ENCODE measurements around the gene TRAPPC2B. TPM values are rescaled to one million over a fixed set of nuclear protein-coding genes. Genes with fewer than 3 reads are reported as not detected.

The TRAPPC2B gene
- total RNA-seq, 1 experiment from 2014 or later = 11.7 TPM

DNA sequence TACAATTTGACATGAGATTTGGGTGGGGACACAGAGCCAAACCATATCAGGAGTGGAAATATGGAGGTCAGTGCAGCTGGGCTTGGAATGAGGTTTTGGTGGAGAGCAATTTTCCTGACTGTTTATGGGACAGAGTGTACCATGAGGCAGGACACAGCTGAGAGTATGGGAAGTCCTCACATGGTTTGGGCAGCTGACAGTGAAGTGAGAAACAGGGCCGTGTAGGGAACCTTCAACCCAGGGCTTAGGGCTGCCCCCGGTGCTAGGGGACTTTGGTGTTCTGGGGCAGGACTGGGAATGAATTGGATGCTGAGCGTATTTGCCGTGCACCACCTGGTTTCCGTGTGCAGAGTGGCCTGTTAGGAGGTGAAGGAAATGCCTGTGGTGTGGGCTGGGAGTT lies 32.4 kb downstream of the TRAPPC2B start:
- Mint-ChIP-seq H3K27me3 (ENCODE audit: unreplicated experiment) (no peaks in the 10 kb centered on the region), H3K4me1 (ENCODE audit: low read depth, unreplicated experiment) (peaks cover 5% of the 10 kb centered on the region), H3K9me3 (ENCODE audit: low read depth, unreplicated experiment) (peaks cover 36% of the 10 kb centered on the region), H3K4me3 (ENCODE audit: low read depth, unreplicated experiment) (no peak overlapping the region), H3K27ac (ENCODE audit: unreplicated experiment) (no peak overlapping the region), H3K36me3 (ENCODE audit: insufficient read depth, unreplicated experiment) (peaks cover 22% of the 10 kb centered on the region)
- DNase-seq = no peak
- intact Hi-C loops (cut with micrococcal nuclease; ENCODE audit: unreplicated experiment) = no loop called here
- TF ChIP-seq, protein P1, sequence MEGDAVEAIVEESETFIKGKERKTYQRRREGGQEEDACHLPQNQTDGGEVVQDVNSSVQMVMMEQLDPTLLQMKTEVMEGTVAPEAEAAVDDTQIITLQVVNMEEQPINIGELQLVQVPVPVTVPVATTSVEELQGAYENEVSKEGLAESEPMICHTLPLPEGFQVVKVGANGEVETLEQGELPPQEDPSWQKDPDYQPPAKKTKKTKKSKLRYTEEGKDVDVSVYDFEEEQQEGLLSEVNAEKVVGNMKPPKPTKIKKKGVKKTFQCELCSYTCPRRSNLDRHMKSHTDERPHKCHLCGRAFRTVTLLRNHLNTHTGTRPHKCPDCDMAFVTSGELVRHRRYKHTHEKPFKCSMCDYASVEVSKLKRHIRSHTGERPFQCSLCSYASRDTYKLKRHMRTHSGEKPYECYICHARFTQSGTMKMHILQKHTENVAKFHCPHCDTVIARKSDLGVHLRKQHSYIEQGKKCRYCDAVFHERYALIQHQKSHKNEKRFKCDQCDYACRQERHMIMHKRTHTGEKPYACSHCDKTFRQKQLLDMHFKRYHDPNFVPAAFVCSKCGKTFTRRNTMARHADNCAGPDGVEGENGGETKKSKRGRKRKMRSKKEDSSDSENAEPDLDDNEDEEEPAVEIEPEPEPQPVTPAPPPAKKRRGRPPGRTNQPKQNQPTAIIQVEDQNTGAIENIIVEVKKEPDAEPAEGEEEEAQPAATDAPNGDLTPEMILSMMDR (IDR thresholded peaks at IDR 0.05; ENCODE audit: unreplicated experiment) = no peak
- no TSS peak for BruUV-seq (replicated peaks)
- CTCF ChIA-PET = no interaction called here

DNA sequence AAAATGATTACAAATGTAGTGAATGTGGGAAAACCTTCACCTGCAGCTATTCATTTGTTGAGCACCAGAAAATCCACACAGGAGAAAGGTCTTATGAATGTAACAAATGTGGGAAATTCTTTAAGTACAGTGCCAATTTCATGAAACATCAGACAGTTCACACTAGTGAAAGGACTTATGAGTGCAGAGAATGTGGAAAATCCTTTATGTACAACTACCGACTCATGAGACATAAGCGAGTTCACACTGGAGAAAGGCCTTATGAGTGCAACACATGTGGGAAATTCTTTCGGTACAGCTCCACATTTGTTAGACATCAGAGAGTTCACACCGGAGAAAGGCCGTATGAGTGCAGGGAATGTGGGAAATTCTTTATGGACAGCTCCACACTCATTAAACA lies 35.5 kb downstream of the TRAPPC2B start:
- TF ChIP-seq, protein P1 (IDR thresholded peaks at IDR 0.05; ENCODE audit: unreplicated experiment) = no peak
- BruUV-seq (replicated peaks) = no TSS peak
- Mint-ChIP-seq H3K27ac (ENCODE audit: unreplicated experiment) (no peak overlapping the region), H3K9me3 (ENCODE audit: low read depth, unreplicated experiment) (peaks cover 48% of the 10 kb centered on the region), H3K36me3 (ENCODE audit: insufficient read depth, unreplicated experiment) (peaks cover 20% of the 10 kb centered on the region), H3K4me3 (ENCODE audit: low read depth, unreplicated experiment) (no peak overlapping the region), H3K27me3 (ENCODE audit: unreplicated experiment) (no peaks in the 10 kb centered on the region), H3K4me1 (ENCODE audit: low read depth, unreplicated experiment) (no peaks in the 10 kb centered on the region)
- intact Hi-C loops (cut with micrococcal nuclease; ENCODE audit: unreplicated experiment) = no loop called here
- no peak for DNase-seq
- CTCF ChIA-PET = no interaction called here

DNA sequence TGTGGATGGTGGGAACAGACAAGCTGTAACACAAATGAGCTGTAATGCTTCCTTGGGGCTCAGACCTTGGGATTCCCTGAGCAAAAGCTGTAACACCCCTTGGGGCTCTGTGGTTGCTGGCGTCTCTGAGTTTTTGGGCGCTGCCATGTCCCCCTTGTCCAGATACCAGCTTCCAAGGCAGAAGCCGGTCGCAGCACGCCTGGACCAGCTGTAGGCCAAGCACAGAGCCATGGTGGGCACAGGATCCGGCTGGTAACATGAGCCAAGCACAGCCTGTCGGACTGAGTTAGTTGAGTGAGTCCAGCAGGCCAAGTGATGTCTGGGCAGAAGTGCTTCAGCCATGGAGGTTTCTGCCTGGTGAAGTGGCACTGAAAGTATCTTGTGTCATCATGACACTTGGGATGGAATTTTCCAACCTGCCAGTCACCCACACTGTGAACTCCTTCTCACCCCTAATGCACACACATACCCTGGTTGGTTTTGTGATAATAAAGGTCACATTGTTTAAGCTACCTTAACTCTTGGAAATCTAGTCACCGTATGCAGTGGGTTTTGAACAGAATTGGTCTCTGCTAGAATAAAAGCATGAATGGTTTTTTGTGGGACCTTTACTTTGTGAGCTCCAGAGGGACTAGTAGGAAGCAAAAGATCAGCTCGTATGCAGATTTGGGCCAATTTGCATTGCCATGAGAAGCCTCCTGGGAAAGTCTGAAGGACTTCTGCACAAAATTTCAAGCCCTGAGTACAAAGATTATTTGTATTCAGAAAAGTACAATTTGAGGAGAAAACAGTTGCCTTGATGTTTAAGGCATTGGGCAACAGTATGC lies 40.6 kb downstream of the TRAPPC2B start:
- H3K27me3 Mint-ChIP-seq (ENCODE audit: unreplicated experiment) = no peaks in the 10 kb centered on the region
- DNase-seq = no peak
- peaks cover 20% of the 10 kb centered on the region for H3K9me3 Mint-ChIP-seq (ENCODE audit: low read depth, unreplicated experiment)
- intact Hi-C loops (cut with micrococcal nuclease; ENCODE audit: unreplicated experiment) = no loop called here
- CTCF ChIA-PET = no interaction called here
- no peak overlapping the region for H3K4me3 Mint-ChIP-seq (ENCODE audit: low read depth, unreplicated experiment)
- H3K4me1 Mint-ChIP-seq (ENCODE audit: low read depth, unreplicated experiment) = no peaks in the 10 kb centered on the region
- TF ChIP-seq, protein P1 (IDR thresholded peaks at IDR 0.05; ENCODE audit: unreplicated experiment) = no peak
- H3K36me3 Mint-ChIP-seq (ENCODE audit: insufficient read depth, unreplicated experiment) = no peaks in the 10 kb centered on the region
- no peak overlapping the region for H3K27ac Mint-ChIP-seq (ENCODE audit: unreplicated experiment)
- no TSS peak for BruUV-seq (replicated peaks)

DNA sequence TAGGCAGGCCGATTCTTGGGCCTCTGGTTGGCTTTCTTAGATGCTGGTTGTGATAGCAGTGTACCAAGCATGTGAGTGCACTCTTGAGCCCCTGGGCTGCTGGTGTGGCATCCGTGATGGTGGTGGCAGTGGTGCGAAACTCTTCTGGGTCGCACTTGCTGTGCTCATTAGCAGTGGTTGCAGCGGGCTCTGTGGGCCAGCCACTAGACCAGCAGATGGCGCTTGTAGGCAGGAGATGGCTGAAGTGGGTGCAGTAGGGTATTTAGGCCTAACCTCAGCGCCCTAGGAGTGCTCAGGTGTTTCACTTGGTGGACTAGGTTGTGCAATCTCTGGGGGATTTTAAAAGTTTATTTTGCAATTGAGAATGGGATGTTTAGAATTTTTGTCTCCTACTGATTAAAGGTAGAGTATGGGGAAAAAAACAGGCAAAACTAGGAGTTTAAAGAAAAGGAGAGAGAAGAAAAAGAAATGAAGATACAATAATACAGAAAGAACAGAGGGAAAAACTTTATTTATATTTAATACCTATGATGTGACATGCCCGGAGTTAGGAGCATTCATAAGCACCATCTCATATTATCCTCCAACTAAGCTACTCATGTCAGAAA lies 43.3 kb downstream of the TRAPPC2B start:
- intact Hi-C loops (cut with micrococcal nuclease; ENCODE audit: unreplicated experiment) = no loop called here
- Mint-ChIP-seq H3K9me3 (ENCODE audit: low read depth, unreplicated experiment) (peaks cover 19% of the 10 kb centered on the region), H3K27ac (ENCODE audit: unreplicated experiment) (no peak overlapping the region), H3K4me1 (ENCODE audit: low read depth, unreplicated experiment) (peaks cover 6% of the 10 kb centered on the region), H3K36me3 (ENCODE audit: insufficient read depth, unreplicated experiment) (peaks cover 10% of the 10 kb centered on the region), H3K27me3 (ENCODE audit: unreplicated experiment) (no peaks in the 10 kb centered on the region), H3K4me3 (ENCODE audit: low read depth, unreplicated experiment) (no peak overlapping the region)
- BruUV-seq (replicated peaks) = no TSS peak
- TF ChIP-seq, protein P1 (IDR thresholded peaks at IDR 0.05; ENCODE audit: unreplicated experiment) = peak; percentile 29
- DNase-seq = peak; percentile 32
- CTCF ChIA-PET = no interaction called here

Data from Calu3 (cell line).